Heart left ventricle (tissue), 13 donors: ENCODE data around the gene B9D2.

ENCODE experiments used
- POLR2A ChIP-seq, 2 donors: fragments of 450-650 bp; IDR thresholded peaks; one replicate each; pipeline ENCODE4 v1.6.1; 2017; ENCODE audit warnings: antibody characterized with exemption in 2 of 2, mild to moderate bottlenecking in 2 of 2, moderate library complexity in 2 of 2
- TF ChIP-seq, protein P1 (sequence below), 12 donors: fragments of 200-600 bp; sonication (generic) in 4 of 12; IDR thresholded peaks; one replicate each; pipeline versions ENCODE4 v1.5.0 to v1.8.0; 2018 to 2022; ENCODE audit warnings: antibody characterized with exemption in 12 of 12, mild to moderate bottlenecking in 5 of 12
- donor health status: ischemic (EF 13 %, LVEDD 7.1; RV severe dilation, severe dysfunction).
- donor health status: DM: no; HTN: yes; CAD: no.
- donor health status: DM: no; HTN: no; CAD: no.
- donor health status: ischemic (EF 25% LVEDD 6.9; RV normal size, moderate dysfunction).
- donor health status: ischemic (EF 25% LVEDD 5.7; RV mildly dilated, moderate dysfunction).
- donor health status: ischemic (EF 35%, LVEDD 5.7; RV mildly dilated, moderate dysfunction).
- donor health status: nonischemic (EF 11% LVEDD 7.7; RV severe dilation, severe dysfunction).
- donor health status: DM: yes; HTN: yes; CAD: no.
- donor health status: PGD.
- donor health status: ischemic (EF 29% LVEDD 5.4; RV normal size, mild dysfunction).
- donor health status: nonischemic (EF 23%, LVEDD 6.1; RV moderate dilation, normal function).

DNA sequence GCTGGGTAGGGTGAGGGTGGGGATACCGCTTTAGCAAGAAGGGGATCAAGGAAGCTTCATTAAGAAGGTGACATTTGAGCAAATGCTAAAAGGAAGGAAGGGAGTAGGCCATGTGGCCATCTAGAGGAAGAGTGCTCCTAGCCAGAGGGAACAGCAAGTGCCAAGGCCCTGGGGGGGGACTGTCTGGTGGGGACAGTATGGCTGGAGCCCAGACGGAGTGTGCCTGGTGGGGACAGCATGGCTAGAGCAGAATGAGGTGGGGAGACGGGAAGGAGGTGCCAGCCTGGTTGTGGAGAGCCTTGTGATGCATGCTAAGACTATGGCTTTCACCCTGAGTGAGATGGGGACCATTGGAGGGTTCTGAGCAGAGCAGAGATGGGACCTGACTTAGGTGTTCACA is 8.1 kb downstream of the B9D2 start:
- TF ChIP-seq, protein P1, sequence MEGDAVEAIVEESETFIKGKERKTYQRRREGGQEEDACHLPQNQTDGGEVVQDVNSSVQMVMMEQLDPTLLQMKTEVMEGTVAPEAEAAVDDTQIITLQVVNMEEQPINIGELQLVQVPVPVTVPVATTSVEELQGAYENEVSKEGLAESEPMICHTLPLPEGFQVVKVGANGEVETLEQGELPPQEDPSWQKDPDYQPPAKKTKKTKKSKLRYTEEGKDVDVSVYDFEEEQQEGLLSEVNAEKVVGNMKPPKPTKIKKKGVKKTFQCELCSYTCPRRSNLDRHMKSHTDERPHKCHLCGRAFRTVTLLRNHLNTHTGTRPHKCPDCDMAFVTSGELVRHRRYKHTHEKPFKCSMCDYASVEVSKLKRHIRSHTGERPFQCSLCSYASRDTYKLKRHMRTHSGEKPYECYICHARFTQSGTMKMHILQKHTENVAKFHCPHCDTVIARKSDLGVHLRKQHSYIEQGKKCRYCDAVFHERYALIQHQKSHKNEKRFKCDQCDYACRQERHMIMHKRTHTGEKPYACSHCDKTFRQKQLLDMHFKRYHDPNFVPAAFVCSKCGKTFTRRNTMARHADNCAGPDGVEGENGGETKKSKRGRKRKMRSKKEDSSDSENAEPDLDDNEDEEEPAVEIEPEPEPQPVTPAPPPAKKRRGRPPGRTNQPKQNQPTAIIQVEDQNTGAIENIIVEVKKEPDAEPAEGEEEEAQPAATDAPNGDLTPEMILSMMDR (IDR thresholded peaks at IDR 0.05): no peak
- no peak for TF ChIP-seq POLR2A (IDR thresholded peaks at IDR 0.05)
